22Rv1 (cell line): ENCODE measurements around the gene CD151.
A peak's percentile ranks its signal among the peaks of the same experiment; 100 is the strongest.

Experiments used
- H3K27ac ChIP-seq: fragments of 450-650 bp; 2 replicates; pipeline ENCODE4 v1.5.1; 2017
- CTCF ChIP-seq: fragments of 450-650 bp; IDR thresholded peaks from 2 replicates; pipeline ENCODE4 v1.5.1; 2017; ENCODE audit warnings: mild to moderate bottlenecking
- ZFX ChIP-seq: fragments of 450-650 bp; IDR thresholded peaks from 2 replicates; pipeline ENCODE4 v1.6.1; 2017; ENCODE audit warnings: antibody characterized with exemption, borderline replicate concordance

CD151 gene

DNA sequence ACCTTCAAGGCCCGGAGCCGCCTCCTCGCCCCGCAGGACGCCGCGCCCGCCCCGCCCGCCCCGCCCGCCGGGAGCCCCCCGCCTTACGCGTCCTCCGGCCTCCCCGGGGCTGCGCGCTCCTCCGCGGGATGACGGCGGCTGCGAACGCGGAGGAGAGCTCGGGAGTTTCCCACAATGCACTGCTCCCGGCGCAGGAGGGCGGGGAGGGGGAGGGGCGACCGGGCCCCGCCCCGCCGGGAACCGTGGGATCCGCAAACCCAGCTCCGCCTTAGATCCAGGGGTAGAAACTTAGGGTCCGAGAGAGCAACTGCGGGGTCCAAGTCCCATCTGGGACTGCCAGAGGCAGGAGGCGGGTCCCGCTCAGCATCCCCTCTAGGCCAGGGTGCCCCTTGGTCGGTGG, 42.8 kb upstream of the CD151 start, which contains the start of gene CEND1:
Gene CEND1 (minus strand): TSS at position 148 of the 400 bp plus-strand sequence. CDS start 1,514 bp downstream, outside the sequence.
- no peak for TF ChIP-seq ZFX
- TF ChIP-seq CTCF, result no peak
- H3K27ac ChIP-seq, result peak within 1 kb of the TSS; percentile 52

DNA sequence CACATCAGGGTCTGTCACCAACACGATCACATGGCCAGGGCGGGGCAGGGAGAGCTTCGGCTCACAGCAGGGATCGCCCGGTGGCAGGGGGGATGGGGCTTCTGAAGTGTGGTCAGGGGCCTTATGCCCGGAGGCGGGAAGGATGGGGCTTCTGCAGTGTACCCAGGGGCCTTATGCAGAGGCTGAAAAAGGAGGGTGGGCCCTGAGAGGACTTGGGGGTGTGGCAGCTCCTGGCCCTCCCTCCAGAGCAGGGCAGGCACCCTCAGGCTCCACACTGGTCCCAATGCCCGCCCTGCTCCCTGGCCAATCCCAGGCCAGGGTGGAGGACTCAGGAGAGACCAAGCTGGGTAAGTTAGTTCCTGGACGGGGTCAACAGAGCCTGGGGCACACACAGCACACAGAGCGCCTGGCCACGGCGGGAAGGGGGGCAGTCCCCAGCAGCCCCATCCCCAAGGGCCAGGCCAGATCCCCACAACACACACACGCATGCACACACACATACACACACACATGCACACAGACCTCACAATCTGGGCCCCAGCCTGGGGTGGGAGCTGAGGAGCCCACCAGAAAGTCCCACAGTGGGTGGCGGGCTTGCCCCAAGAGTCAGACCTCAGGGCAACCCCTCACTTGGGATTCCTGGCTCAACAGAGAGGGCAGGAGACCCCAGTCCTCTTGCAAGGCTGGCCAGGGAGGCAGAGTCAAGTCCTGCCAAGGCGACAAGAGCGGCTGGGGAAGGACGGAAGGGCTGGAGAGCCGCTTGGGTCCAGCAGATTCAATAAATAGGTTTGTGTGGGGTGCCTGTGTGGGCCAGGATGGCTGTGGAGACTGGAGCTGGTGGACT, 41.8 kb upstream of the CD151 start:
- no peak for TF ChIP-seq CTCF
- TF ChIP-seq ZFX, result no peak
- peak overlapping the region; percentile 52 for H3K27ac ChIP-seq

GRCh38 chr11:791658-792534, 40.9 kb upstream of the CD151 start:
- no peak overlapping the region; the same call in 1 of the 2 replicates for H3K27ac ChIP-seq
- TF ChIP-seq CTCF (no peak), ZFX (no peak)

DNA sequence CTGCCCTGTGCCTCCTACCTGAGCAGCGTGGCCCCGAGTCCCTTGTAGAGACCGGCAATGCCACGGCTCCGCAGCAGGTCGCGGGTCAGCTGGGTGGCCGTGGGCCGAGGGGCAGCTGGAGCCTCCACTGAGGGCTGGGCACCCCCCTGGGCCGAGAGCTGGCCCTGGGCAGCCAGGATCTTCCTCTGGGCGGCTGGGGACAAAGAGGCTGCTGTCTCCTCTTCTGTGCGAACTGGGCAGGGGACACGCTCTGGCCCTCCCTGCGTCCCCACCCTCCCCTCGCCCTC, 40.3 kb upstream of the CD151 start:
- H3K27ac ChIP-seq, result no peak overlapping the region
- TF ChIP-seq CTCF (no peak), ZFX (no peak)

- TF ChIP-seq ZFX (no peak), CTCF (no peak)
Observed at GRCh38 chr11:792873-793272, 39.9 kb upstream of the CD151 start.

GRCh38 chr11:793556-793955, 39.2 kb upstream of the CD151 start:
- no peak overlapping the region for H3K27ac ChIP-seq
- no peak for TF ChIP-seq ZFX
- TF ChIP-seq CTCF, result no peak

More at GRCh38 chr11:792873-793272, 39.9 kb upstream of the CD151 start:
- H3K27ac ChIP-seq, result no peak overlapping the region
